GM19455 (cell line): Measurements from ENCODE around the gene TBL1Y.
"Not testable (repeated sequence)": the region's sequence is repeated elsewhere in the genome, so short reads cannot be mapped to it uniquely, and the experiment has no call there.

ENCODE experiments used
- ATAC-seq: cut with Tn5 transposase; IDR thresholded peaks from one replicate; pipeline ENCODE4 v1.9.1; 2021; ENCODE audit not compliant: unreplicated experiment

The TBL1Y gene

DNA sequence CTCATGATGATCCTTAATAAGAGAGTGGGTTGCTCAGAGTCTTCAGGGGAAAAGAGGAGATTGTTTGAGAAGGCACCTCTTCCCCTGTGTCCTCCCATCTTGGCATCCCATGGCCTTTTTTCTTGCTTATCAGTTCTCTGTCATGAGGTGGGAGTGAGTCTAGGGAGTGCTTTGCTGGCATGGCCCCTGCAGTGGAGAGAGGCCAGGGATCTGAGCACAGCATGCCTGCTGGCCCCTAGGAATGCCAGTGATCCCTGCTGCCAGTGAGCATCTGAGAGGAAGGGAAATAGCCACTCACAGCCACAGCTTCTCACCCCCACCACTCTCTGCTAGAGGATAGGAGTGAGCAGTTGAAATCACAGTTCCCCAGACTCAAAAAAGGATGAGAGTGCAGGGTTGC, 168.2 kb downstream of the TBL1Y start:
- no peak for ATAC-seq

DNA sequence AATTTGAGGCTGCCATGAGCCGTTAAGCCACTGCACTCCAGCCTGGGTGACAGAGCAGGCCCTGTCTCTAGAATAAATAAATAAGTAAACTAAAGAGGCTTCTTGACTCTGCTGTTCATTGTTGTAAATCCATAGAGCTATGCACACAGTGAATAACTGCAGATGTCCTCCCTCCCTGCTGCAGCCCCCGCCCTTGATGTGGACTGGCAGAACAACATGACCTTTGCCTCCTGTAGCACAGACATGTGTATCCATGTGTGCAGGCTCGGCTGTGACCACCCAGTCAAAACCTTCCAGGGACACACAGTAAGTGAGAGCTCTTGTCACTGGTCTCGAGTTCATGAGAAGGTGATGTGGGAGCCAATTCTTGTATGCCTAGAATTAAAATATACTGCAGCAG, 170.1 kb downstream of the TBL1Y start:
- not testable (repeated sequence) for ATAC-seq

DNA sequence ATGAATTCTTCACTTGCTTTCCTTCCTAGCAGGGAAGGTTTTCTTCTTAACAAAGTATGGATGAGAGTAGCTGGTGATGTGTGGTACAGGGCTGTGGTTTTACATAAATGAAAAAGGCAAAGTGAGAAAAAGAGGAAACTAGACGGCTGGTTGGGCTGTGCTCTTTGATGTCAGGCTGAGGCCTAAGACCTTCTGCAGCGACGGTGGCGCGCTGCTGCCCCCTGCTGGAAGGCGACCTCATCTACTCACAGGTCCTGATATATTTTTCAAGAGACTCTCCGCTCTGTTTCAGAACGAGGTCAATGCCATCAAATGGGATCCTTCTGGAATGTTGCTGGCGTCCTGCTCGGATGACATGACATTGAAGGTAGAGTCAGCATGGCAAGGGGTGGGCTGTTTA, 175.1 kb downstream of the TBL1Y start:
- ATAC-seq, result peak; percentile 92

DNA sequence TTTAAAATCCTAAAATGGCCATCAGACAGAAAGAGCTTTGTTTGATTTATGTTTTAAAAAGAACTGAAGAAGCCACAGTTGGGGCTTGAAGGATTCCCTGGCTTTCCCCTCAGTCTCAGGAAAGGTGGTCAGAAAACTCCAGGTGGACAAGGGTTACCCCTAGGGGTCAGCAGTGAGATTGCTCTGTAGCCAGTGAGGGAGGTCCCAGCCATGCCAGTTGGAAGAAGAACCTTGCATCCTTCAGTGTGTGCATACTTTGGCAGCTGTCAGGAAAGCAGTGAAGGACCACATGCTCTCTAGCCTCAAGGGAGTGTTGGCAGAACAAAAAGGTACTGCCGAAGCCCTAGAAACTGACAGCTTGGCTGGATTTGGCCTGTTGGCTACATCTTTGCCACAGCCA, 182.3 kb downstream of the TBL1Y start:
- no peak for ATAC-seq

DNA sequence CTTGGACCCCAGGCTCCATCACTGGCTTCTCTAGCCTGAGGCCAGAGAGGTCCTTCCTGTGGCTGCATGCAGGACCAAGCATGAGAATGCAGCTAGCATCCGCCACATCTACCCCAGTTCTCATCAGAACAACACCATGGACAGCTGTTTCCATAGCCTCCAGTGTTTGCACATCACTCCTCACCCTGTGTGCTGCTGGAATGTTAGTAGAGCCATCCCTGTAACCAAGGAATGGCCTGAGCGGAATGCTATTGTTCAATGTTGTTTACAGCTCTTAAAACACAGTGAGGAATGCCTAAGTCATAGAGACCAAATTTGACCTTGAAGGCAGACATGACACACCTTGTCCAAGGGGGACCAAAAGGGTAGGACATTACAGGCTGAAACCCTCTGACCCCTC, 183.9 kb downstream of the TBL1Y start:
- ATAC-seq, result no peak

DNA sequence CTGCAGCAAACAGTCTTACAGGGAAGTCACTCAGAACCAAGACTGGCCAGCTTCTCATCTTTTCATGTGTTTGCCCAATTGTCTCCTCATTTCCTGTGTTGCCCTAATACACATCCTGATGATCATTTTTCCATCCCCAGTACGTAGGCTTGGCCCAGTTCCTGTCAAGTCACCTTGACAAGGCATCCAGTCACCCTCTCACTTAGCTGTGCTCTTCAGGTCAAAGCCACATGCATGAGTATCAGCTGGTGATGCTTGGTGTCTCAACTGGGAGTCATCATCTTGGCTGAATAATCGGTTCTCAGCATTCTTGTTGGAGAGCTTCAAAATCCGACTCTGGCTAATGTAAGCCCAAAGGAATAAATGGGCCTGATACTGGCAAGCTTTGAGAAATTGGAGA, 186.5 kb downstream of the TBL1Y start:
- ATAC-seq, result no peak

DNA sequence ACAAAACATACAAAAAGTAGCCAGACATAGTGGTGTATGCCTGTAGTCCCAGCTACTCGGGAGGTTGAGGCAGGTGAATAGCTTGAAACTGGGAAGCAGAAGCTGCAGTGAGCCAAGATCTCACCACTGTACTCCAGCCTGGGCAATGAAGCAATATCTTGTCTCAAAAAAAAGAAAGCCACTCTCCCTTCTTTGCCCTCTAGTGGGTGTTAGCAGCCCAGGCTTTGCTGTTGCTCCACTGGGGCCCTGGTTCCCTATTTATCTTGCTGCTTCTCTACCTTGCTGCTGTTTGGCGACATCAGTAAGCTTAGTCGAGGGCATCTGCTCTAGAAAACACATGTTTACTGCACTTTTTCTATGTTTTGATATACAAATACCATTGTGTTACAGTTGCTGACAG, 189.2 kb downstream of the TBL1Y start:
- ATAC-seq, result no peak

DNA sequence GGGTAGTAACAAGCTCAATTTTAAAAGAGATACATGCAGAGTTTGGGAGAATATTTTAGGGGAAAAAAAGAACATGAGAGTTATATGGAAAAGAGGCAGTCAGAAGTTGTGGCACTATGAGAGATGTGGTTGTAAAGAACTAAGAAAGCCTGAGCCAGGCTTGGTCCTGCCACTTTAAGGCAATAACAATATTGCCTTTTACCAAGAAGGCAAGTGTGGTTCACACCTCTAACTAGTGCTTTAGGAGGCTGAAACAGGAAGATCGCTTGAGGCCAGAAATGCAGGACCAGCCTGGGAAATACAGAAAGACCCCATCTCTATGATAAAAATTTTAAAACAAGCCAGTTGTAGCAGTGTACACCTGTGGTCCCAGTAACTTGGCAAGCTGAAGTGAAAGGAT, 192.2 kb downstream of the TBL1Y start:
- no peak for ATAC-seq

DNA sequence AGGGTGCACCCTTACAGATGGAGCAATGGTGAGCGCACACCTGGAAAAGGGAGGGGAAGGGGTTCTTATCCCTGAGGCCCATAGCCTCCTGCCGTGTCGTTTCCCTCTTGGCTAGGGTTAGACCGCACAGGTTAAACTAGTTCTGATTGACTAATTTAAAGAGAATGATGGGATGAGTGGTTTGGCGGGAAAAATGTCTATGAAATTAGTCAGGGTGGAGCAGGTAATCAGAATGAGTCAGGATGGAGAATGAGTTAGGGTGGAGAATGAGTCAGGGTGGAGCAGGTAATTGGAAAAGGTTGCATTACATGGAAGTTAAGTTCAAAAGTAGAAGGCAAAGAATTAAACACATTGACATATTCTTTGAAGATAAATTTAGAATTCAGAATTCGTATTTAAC, 196.7 kb downstream of the TBL1Y start:
- no peak for ATAC-seq

DNA sequence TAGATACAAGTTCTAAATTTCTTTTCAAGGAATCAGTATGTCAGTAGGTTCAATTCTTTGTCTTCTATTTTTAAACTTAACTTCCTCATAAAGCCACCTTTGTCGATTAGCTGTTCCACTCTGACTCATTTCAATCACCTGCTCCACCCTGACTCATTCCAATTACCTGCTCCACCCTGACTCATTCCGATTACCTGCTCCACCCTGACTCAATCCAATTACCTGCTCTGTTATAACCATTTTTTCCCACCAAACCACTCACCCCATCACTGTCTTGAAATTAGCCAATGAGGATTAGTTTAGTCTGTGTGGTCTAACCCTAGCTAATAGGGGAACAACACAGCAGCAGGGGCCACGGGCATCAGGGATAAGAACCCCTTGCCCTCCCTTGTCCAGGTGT, 199.6 kb downstream of the TBL1Y start:
- no peak for ATAC-seq

DNA sequence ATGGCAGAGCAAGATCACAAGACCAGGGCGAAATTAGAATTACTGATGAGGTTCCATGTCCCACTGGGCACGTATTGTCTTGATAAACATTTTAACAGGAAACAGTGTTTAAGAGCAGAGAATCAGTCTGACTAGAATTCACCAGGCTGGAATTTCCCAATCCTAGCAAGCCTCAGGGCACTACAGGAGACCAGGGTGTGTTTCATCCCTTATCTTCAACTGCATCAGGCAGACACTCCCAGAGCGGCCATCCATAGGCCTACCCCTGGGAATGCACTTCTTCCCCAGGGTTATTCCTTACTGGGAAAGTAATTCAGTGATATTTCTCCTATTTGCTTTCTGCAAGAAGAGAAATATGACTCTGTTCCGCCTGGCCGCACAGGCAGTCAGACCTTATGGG, 205.4 kb downstream of the TBL1Y start:
- no peak for ATAC-seq

DNA sequence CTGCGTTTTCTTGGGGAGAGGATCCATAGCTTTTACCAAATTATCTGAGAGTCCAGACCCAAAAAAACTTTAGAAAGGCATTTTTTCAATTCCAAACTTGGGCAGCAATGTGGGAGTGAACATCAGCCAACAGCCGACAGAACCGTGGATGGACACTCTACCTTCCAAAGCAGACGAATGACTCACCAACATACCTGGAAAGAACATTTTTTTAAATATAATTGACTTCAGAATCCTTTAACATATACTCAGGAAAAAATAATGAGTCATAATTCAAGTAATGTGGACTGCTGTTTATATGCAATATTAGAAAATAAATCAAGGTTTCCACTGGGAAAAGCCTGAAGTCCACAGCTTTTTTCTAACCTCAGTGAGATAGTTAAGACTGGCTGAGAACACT, 211.7 kb downstream of the TBL1Y start:
- no peak for ATAC-seq

DNA sequence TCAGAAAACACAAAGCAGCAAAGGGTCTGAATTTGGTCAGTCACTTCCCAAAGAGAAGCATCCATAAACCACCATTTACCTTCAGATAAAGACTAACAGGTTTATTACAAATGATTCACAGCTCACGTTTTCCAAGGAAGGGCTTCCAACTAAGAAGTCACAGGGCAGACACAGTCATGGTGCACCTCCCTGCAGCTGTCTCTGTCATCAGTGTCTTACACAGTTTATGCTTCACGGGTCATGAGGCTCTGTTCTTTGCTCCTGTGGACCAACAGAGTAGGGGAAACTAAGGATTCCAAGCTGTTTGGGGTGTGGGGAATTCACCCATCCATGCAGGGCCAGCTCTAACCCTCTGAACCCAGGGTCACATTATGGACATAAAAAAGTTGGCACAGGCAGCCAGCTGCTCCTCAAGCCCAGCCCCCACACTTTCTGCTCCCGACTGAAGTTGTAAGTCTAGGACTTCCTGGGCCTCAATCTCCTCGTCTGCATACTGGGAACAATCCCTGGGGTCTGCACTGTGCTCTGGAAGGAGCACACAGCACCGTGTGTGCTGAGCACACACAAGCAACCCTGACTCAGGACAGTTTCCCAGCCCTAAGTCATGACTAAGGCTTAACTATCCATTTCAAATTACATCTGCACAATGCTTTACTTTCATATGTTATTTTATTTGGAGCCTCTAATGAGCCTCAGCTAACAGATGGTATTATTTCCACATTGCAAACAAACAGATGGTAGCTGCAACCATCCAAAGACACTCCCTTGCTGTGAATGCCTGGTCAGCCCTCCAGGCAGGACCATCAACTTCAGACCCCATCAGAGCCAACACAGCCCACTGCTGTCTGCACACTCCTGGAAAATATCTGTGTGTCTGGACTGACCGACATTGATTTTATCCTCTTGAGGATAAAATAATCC, 214.9 kb downstream of the TBL1Y start:
- no peak for ATAC-seq

DNA sequence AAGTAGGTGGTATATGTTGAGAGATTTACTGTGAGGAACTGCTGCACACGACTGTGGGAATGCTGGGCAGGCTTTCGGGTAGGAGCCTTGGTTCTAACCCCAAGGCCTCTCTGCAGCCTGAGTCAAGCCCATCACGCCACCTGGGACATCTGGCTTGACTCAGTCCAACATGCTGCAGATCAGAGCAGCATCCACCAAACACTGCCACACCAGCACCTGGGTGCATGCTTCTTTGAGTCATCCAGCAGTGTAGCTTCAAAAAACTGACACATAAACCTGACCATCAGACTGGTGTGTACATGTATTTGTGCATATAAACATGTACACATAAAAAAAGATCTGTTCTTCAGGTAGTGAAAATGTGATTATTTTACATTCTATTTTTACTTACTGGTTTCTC, 217.7 kb downstream of the TBL1Y start:
- no peak for ATAC-seq
